Loucy (cell line): Measurements from ENCODE around the gene ADAMTS12.

Source experiments
- EZH2phosphoT487 ChIP-seq: fragments of 200-600 bp; IDR thresholded peaks from 2 replicates; pipeline ENCODE4 v1.6.1; 2018; ENCODE audit warnings: antibody characterized with exemption, mild to moderate bottlenecking, moderate library complexity, borderline replicate concordance
- TF ChIP-seq, protein P1 (sequence below): fragments of 200-600 bp; sonication (generic); conservative IDR thresholded peaks from 2 replicates; pipeline ENCODE4 v1.5.1; 2014; ENCODE audit warnings: mild to moderate bottlenecking, antibody characterized with exemption, low read length

DNA sequence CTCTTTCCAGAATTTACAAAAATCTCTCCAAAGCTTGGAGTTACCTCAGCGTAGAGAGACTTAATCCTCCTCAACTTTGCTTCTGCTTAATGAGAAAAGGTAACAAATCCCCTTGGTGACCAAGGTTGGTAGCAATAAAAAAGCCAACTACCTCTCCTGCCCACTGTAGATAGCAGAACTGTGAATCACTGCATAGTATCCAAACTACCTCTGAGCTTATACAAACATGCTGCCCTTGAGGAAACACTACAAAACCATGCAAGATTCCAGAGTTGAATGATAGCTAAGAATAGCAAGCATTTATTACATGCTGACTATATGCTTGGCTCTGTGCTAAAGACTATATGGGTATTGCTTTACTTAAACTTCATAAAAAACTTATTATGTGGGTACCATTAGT is 2.8 kb upstream of the ADAMTS12 start:
- TF ChIP-seq, protein P1, sequence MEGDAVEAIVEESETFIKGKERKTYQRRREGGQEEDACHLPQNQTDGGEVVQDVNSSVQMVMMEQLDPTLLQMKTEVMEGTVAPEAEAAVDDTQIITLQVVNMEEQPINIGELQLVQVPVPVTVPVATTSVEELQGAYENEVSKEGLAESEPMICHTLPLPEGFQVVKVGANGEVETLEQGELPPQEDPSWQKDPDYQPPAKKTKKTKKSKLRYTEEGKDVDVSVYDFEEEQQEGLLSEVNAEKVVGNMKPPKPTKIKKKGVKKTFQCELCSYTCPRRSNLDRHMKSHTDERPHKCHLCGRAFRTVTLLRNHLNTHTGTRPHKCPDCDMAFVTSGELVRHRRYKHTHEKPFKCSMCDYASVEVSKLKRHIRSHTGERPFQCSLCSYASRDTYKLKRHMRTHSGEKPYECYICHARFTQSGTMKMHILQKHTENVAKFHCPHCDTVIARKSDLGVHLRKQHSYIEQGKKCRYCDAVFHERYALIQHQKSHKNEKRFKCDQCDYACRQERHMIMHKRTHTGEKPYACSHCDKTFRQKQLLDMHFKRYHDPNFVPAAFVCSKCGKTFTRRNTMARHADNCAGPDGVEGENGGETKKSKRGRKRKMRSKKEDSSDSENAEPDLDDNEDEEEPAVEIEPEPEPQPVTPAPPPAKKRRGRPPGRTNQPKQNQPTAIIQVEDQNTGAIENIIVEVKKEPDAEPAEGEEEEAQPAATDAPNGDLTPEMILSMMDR = no peak
- no peak for TF ChIP-seq EZH2phosphoT487
